Activated T-cell treated with anti-CD3 and anti-CD28 coated beads, Interleukin-2, amount 50 U/mL, for 48 hours (primary cell): Measurements from ENCODE around the gene NPC1L1.

ENCODE experiments used
- DNase-seq, 2 experiments: peaks; one replicate each; pipeline ENCODE4 v3.0.0-alpha.2; 2020

NPC1L1 gene, protein sequence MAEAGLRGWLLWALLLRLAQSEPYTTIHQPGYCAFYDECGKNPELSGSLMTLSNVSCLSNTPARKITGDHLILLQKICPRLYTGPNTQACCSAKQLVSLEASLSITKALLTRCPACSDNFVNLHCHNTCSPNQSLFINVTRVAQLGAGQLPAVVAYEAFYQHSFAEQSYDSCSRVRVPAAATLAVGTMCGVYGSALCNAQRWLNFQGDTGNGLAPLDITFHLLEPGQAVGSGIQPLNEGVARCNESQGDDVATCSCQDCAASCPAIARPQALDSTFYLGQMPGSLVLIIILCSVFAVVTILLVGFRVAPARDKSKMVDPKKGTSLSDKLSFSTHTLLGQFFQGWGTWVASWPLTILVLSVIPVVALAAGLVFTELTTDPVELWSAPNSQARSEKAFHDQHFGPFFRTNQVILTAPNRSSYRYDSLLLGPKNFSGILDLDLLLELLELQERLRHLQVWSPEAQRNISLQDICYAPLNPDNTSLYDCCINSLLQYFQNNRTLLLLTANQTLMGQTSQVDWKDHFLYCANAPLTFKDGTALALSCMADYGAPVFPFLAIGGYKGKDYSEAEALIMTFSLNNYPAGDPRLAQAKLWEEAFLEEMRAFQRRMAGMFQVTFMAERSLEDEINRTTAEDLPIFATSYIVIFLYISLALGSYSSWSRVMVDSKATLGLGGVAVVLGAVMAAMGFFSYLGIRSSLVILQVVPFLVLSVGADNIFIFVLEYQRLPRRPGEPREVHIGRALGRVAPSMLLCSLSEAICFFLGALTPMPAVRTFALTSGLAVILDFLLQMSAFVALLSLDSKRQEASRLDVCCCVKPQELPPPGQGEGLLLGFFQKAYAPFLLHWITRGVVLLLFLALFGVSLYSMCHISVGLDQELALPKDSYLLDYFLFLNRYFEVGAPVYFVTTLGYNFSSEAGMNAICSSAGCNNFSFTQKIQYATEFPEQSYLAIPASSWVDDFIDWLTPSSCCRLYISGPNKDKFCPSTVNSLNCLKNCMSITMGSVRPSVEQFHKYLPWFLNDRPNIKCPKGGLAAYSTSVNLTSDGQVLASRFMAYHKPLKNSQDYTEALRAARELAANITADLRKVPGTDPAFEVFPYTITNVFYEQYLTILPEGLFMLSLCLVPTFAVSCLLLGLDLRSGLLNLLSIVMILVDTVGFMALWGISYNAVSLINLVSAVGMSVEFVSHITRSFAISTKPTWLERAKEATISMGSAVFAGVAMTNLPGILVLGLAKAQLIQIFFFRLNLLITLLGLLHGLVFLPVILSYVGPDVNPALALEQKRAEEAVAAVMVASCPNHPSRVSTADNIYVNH (N-terminal part only)

DNA sequence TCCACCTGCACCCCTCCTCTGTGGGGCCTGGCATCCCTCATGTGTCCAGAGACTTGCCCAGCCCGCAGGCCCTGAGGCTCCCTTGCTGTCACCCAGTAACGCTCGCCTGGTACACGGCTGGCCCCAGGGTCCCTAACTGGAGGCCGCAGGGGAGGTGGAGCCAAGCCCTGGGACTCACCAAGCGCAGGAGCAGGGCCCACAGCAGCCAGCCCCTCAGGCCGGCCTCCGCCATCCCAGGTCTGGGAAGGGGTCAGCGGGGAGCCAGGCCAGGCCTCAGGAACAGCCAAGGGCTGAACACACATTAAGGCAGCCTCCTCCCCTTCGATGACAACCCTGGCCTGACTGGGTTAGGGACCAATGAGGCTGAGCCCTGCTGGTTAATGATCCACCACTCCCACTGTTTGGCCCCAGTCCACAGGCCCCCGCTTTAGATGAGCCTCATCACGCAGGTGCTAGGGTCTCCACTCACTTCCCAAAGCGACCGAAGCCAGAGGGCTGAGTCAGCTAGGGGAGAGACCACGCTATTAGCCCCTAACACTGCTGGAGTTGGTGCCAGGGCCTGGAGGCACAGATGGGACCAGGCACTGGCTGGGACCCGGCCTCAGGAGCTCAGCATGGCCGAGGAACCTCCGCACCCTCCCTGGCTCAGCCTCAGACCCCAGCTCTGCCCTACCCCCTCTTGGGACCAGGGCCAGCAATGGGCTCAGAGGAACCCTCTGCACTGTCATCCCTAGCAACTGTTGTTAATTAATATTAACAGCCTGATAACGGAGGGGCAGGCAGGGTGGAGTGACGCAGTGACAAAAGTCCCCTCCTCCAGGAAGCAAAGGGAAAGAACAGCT, at the start of gene NPC1L1:
Gene NPC1L1, minus strand, starts transcription at position 303 of the 842 bp plus-strand sequence. Its CDS starts 71 bp downstream, at position 232.
- DNase-seq: no peak

DNA sequence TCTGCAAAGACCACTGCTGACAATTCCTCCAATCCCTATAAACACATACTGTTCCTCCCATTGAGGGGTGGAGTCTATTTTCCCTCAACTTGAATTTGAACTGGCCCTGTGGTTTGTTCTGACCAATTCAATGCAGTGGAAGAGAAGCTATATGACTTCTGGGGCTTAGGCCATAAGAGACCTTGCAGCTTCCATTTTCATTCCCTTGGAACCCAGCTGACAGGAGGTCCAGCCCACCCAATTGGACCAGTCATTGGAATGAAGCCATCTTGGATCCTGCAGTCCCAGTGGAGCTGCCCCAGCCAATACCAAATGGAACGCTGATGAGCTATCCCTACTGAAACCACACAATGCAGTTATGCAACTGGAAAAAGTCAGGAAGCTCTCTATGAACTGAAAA, 49.8 kb upstream of the NPC1L1 start:
- no peak for DNase-seq

DNA sequence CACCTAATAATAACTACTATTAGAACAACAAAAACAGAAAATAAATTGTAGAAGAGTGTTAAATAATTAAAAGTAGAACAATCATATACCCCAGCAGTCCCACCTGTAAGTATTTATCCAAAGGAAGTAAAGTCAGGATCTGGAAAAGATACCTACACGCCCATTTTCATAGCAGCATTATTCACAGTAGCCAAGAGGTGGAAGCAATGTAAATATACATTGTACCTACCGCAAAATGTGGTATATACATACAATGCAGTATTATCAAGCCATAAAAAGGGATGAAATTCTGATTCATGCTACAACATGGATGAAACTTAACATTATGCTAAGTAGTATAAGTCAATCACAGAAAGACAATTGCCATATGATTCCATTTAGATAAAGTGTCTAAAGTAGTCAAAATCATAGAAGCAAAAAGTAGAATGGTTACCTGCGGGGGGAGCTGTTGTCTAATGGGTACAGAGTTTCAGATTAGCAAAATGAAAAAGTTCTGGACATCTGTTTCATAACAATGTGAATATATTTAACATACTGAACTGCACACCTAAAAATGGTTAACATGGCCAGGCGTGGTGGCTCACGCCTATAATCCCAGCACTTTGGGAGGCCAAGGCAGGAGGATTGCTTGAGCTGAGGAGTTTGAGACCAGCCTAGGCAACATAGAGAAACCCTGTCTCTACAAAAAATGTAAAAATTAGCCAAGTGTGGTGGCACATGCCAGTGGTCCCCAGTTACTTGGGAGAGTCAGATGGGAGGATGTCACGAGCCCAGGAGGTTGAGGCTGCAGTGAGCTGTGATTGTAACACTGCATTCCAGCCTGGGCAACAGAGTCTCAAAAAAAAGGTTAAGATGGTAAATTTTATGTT, 46.9 kb upstream of the NPC1L1 start:
- peak; percentile 58 to 68 for DNase-seq

DNA sequence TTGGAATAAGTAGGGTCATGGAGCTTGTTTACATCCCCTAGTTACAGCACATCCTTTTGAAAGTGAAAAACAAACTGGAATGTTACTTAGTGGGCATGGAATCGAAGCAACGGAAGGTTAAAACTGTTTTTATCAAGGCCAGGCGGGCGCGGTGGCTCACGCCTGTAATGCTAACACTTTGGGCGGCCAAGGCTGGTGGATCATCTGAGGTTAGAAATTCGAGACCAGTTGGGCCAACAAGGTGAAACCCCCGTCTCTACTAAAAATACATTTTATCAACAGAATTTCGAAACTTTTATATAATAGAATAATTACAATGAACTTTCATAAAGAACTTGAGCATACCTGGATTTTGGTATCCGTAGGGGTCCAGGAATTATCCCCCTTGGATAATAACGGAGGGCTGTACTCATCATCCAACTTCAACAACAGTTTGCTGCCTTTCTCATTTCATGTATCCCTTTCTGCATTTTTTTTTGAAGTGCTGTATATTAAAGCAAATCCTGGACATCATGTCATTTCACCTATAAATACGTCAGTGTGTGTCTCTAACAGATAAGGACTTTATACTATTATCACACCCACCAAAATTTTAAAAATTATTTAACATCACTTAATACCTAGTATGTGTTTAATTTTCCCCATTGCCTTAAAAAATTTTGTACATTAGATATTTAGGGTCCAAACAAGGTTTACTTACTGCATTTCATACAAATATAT, 42.2 kb upstream of the NPC1L1 start:
- no peak for DNase-seq

DNA sequence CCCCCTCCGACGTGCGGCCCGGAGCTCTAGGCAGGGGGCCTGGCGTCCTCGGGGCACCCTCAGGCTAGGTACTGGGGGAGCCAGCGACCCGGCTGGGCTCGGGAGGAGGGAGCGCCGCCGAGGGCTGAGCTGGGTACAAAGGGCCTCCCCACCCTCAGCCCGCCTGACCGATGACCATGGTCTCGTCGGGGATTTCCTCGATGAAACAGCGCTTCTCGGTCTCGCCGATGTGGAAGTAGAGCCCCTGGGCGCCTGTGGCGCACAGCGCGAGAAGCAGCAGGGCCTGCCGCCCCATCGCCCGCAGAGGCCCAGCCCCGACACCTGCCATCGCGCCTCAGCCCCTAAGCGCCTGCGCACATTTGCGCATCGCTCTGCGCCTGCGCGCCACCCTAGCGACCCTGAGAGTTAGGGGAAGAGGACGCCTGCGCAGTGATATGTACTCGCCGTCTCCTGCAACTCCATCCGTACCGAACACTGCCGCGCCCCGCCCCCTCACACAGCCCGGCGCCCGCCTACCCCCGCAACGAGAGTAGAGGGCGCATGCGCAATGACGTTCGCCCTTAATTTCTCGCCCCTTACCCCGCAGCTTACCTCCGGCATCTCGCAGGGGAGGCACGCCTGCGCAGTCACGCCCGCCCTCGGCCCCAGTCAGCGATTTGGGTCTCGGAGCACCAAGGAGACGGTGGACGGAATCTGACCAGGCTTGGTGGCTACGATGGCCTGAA, 40.9 kb upstream of the NPC1L1 start, which contains the start of gene TMED4:
Gene TMED4, minus strand, starts transcription at position 353 of the 725 bp plus-strand sequence. Its CDS starts 25 bp downstream, at position 328.
- peak; percentile 100 for DNase-seq

DNA sequence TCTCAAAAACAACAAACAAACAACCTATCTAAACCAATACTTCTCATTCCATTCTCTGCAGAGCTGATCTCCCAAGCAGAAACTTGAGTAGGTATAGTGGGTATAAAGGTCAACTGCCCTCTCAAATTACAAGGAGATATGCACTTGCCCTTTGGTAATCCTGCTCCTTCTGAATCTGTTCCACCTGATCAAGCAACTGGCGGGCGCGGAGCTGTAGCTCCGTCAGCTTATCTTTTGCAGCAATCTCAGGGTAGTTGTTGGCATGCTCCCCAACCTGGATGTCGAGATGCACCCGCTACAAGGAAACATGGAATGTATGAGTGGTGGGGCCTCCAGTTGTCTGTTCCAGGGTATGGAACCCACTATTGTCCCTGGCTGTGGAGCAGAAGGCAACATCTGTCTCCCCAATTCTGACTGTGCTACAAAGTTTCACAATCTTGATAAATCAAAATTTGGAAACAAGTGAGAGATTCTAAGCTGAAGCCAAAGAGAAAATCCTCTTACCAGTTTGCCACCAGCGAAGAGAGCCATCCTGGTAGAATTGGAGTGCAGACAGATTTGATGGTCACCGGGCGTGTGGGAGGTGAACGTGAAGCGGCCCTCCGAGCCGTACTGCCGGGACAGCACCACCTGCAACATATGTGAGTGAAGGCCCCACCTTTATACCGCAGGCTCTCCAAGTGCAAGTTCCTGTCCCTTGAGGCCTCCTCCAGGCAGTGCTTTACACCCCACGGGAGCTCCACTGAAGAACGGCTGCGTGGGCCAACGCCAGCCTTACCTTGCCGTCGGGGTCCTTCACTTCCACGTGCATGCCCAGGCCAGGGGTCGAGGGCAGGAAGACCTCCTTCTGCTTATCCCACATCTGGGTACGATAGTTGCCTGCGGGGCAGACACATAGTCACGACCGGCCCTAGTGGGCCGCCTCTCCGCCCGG, 40.1 kb upstream of the NPC1L1 start:
- DNase-seq: peak; percentile 69 to 73

DNA sequence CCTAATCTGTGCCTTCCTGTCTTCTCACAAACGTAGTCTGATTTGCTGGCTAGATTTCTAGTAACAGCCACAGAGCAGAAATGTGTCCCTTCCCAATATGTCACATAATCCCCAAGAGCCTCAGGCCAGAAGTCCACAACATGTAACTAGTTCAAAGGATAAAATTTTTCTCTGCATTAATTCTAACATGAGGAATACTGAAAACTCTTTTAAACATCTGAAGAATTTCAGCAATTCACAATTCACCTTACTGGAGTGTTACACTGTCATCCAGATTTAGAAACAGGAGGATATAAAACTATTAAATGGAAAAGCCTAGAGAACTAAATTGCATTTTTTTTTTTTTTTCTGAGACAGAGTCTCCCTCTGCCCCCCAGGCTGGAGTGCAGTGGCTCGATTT, 35.1 kb upstream of the NPC1L1 start:
- DNase-seq: no peak

DNA sequence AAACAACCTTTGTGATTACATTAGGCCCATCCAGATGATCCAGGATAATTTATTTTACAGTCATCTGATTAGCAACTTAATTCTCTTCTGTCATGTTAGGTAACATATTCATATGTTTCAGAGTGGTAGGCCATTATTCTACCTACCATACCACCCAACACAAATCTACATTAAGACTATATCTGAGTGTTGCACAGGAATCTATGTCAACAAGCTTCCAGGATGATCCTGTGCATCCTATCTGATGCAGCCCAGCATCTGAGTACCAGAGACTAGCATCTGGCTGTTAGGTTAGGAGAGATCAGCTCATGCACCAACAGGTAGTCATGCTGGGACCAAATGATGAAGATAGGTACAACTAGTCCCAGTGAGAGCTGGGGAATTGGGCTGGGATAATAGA, 33.9 kb upstream of the NPC1L1 start:
- no peak for DNase-seq

DNA sequence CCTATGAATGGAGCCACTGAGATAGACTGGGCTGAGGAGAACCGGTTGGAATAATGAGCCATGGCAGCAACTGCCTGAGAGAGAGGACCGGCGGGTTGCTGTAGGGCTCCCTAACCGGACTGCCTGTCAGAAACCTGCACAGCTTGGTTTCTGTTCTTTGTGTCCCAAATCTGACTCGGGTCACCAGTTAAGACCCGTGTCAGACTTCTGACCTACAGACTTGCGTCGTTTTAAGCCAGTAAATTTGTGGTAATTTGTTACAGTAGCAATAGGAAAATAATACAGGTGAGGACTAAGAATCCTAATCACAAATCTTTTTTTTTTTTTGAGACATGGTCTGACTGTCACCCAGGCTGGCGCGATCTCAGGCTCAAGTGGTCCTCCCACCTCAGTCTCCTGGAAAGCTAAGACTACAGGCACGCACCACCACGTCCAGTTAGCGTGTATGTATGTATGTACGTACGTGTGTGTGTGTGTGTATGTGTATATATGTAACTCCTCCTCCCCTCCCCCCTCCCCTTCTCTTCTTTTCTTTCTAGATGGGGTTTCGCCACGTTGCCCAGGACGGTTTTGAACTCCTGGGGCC, 33.2 kb upstream of the NPC1L1 start:
- no peak for DNase-seq

DNA sequence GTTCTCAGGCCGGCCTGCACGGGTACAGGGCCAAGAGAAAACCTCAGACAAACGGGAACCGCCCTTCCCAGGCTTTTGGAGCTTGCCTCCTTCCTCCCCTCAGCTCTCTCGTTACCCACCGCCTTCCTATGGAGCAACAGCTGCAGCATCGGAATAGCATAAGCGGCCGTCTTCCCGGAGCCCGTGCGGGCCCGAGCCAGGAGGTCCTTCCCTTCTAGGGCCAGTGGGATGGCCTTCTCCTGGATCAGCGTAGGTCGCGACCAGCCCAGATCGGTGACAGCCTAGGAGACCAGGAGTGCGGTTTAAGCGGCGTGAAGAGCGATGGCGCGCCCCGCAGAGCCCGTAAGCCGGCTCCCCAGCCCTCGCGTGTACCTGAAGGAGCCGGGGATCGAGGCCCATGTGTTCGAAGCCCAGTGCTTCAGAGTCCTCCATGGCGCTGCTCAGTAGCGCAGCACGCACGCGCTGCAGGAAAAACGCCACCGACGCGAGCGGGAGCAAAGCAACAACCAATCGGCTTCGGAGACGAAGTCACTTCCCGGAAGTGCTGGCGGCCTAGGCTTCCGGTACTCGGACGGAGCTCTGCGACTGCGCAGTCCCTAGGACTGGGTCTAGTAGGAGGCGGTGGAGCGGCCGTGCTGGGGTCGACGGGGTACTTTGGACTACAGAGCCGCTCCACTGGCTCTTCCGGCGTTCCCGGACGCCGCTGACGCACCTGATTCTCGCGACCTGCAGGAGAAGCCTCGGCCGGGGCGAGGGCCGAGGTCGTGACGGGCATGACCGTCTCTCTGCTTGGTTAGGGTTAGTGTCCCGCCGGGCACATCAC, 32.5 kb upstream of the NPC1L1 start, which contains the start of gene DDX56:
Gene DDX56, minus strand, starts transcription at position 445 of the 823 bp plus-strand sequence. Its CDS starts 13 bp downstream, at position 432.
- peak; percentile 95 for DNase-seq

DNA sequence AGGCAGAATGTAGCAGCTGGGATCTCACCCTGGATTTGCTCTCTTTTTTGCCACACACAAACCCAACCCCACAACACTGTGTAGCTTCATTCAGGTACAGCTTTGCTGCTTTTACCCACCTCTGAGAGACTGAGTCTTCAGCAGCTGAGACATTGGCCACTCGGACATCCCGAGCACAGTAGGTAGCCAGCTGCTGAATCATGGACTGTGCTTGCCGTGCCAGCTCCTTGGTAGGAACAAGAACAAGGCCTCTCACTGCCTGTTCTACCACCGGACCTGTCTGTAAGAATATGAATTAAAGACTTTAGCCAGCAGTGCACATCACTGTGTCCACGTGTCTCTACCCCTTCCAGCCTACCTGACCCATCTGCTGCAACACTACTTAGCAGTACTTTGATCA, 31.6 kb upstream of the NPC1L1 start:
- DNase-seq: no peak

DNA sequence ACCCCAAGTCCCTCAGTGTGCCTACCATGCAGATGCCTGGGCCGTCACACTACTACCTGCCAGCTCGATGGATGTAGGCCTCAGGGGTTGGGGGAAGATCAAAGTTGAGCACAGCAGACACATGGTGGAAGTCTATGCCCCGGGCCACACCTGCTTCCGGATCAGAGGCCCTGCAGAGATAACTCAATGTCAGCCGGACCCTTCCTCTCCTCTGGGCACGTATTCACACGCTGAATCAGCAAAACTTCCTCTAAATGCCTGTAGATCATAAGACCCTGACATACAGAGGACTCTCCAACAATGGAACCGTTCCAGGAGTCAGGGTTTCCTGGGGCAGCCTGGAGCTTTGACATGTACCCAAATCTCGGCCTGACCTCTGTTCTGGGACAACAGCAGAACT, 28.8 kb upstream of the NPC1L1 start:
- no peak for DNase-seq

DNA sequence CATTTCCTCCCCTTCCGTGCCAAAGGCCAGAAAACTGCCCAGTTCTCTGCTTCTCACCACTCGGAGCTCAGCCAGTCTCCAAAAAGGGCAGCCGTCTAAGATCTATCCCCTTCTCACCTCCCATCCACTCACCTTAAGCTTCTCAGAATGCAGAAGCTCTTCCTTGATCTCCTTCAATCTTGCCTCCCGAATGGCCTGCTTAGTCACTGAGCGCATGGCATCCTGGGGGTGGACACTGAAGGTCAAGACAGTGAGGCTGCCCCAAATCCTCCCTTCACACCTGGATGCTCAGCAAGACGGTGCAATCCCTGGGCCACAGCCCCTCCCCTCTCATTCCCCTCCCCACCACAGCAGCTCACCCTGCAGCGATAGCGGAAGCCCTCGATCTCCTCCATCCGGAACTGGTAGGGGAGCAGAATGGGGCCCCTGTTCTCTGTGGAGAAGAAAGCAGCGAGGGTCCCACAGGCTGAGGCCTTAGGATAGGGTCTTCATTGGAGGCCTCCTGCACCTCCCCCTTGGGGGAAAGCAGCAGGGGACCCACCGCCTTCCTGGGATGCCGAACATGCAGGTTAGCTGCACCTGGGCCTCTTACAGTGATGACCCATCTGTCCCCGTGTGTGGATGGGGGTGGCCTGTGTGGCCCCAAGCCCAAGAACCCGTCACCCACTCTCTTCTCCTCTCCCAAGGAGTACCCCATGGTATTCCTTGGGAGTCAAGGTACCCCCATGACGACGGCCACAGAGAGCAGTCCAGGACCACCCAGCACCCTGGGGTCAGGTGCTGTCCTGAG, 27.8 kb upstream of the NPC1L1 start:
- no peak for DNase-seq

DNA sequence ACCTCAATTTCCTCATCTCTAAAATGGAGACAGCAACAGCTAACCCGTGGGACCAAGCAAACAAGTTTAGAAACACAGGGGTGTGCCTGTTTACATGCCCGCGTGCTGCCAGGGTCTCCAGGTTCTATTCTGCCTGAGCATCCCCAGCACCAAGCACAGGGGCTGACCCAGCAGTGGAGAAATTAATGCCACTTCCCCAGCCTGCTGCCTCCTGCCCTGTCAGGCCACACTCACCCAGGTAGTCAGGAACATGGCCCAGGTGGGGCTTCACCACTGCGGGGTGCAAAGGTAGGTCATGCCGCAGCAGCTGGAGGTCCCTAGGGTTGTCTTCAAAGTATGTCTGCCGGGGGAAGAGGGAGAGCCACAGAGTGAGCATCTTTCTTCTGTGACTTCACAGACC, 26.8 kb upstream of the NPC1L1 start:
- DNase-seq: no peak

DNA sequence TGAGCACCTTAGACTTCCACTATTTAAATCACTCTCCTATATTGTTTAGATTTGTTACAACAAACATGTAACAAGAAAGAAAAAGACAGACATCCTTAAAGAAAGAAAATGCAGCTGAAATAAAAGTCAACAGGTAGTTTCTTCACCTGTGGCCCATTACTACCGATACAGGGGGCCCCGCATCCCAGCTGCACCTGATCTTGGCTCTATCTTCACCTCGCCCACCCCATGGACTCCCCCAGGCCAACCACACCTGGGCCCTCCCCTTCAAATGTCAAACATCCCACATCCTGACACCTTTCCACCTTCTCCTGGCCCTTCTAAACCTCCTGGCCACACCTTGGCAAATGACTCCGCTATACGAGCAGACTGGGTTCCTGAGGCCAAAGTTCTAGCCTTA, 25.6 kb upstream of the NPC1L1 start:
- DNase-seq: no peak
